HEK293 (cell line): ENCODE data around the gene UQCC2.

Source experiments
- CTCF ChIA-PET: fragments of 350-600 bp; formaldehyde crosslinking; extraction: SDS; loops from one replicate; lab custom pipeline; 2021; ENCODE audit warnings: antibody characterized with exemption; lab: Yijun Ruan, JAX
- POLR2A ChIA-PET: fragments of 300-600 bp; formaldehyde crosslinking; extraction: SDS; loops from one replicate; lab custom pipeline; 2020; ENCODE audit warnings: antibody characterized with exemption, inconsistent platforms; lab: Yijun Ruan, JAX
- H3K27ac ChIP-seq: fragments of 200-500 bp; sonication (Bioruptor generic); 2 replicates; pipeline ENCODE4 v1.5.1; 2014; ENCODE audit warnings: low read depth, low read length, control low read depth, inconsistent platforms; ENCODE audit errors: extremely low read depth
- H3K36me3 ChIP-seq, 2 experiments: fragments of 200-500 bp in 1 of 2; sonication (Bioruptor generic) in 1 of 2; 1 replicate in 1 of 2; 2 replicates in 1 of 2; pipeline ENCODE4 v1.5.1; 2014 to 2017; ENCODE audit warnings: inconsistent platforms in 2 of 2, low read length in 2 of 2; ENCODE audit not compliant: control insufficient read depth in 2 of 2, insufficient read depth in 1 of 2
- H3K4me1 ChIP-seq: fragments of 200-500 bp; sonication (Bioruptor generic); 2 replicates; pipeline ENCODE4 v1.5.1; 2014; ENCODE audit warnings: mild to moderate bottlenecking, low read length, inconsistent platforms; ENCODE audit not compliant: control insufficient read depth, insufficient read depth
- H3K4me3 ChIP-seq: 2 replicates; pipeline ENCODE4 v1.5.1; 2011; ENCODE audit warnings: low read depth, mild to moderate bottlenecking, control low read depth, low read length, moderate library complexity
- H3K9me3 ChIP-seq: fragments of 200-500 bp; sonication (Bioruptor generic); 2 replicates; pipeline ENCODE4 v1.5.1; 2014; ENCODE audit warnings: low read depth, low read length, inconsistent platforms; ENCODE audit not compliant: control insufficient read depth, insufficient read depth
- EGR2 ChIP-seq: fragments of 450-650 bp; formaldehyde crosslinking; IDR thresholded peaks from 2 replicates; pipeline ENCODE4 v1.5.1; 2016; ENCODE audit warnings: low read depth, missing biosample characterization, missing genetic modification characterization
- GLI2 ChIP-seq: fragments of 450-650 bp; formaldehyde crosslinking; IDR thresholded peaks from 2 replicates; pipeline ENCODE4; 2017; ENCODE audit warnings: missing biosample characterization, missing genetic modification characterization, low read depth, borderline replicate concordance
- GLI4 ChIP-seq: fragments of 450-650 bp; formaldehyde crosslinking; IDR thresholded peaks from 2 replicates; pipeline ENCODE4 v1.5.1; 2016; ENCODE audit warnings: missing biosample characterization, missing genetic modification characterization
- HOXC10 ChIP-seq: sonication (generic); formaldehyde crosslinking; IDR thresholded peaks from 2 replicates; pipeline ENCODE4 v1.8.1; 2023; ENCODE audit warnings: mild to moderate bottlenecking, missing genetic modification reagents
- IKZF3 ChIP-seq: fragments of 450-650 bp; IDR thresholded peaks from 2 replicates; pipeline ENCODE4 v1.5.0; 2018; ENCODE audit warnings: missing biosample characterization, mild to moderate bottlenecking, missing genetic modification characterization, moderate library complexity
- MEIS1 ChIP-seq: sonication (generic); formaldehyde crosslinking; IDR thresholded peaks from 2 replicates; pipeline ENCODE4 v1.8.1; 2022; ENCODE audit warnings: missing genetic modification reagents, mild to moderate bottlenecking, borderline replicate concordance
- ZBTB17 ChIP-seq: fragments of 450-650 bp; formaldehyde crosslinking; IDR thresholded peaks from 2 replicates; pipeline ENCODE4 v1.5.1; 2016; ENCODE audit warnings: missing biosample characterization, missing genetic modification characterization
- ZFHX2 ChIP-seq: fragments of 450-650 bp; formaldehyde crosslinking; conservative IDR thresholded peaks from 2 replicates; pipeline ENCODE4 v1.5.1; 2016; ENCODE audit warnings: missing biosample characterization, missing genetic modification characterization
- ZFP3 ChIP-seq: fragments of 450-650 bp; formaldehyde crosslinking; IDR thresholded peaks from 2 replicates; pipeline ENCODE4 v1.5.1; 2016; ENCODE audit warnings: low read depth, missing biosample characterization, missing genetic modification characterization
- ZFP41 ChIP-seq: fragments of 450-650 bp; formaldehyde crosslinking; IDR thresholded peaks from 2 replicates; pipeline ENCODE4 v1.5.1; 2016; ENCODE audit warnings: missing biosample characterization, missing genetic modification characterization, borderline replicate concordance
- ZNF155 ChIP-seq: fragments of 450-650 bp; formaldehyde crosslinking; IDR thresholded peaks from 2 replicates; pipeline ENCODE4 v1.5.1; 2016; ENCODE audit warnings: missing biosample characterization, missing genetic modification characterization
- ZNF37A ChIP-seq: fragments of 450-650 bp; IDR thresholded peaks from 2 replicates; pipeline ENCODE4 v1.5.1; 2018; ENCODE audit warnings: missing biosample characterization, missing genetic modification characterization
- ZNF391 ChIP-seq: fragments of 450-650 bp; formaldehyde crosslinking; IDR thresholded peaks from 2 replicates; pipeline ENCODE4 v1.5.1; 2016; ENCODE audit warnings: low read depth, missing biosample characterization, missing genetic modification characterization, borderline replicate concordance
- ZNF433 ChIP-seq: fragments of 450-650 bp; formaldehyde crosslinking; IDR thresholded peaks from 2 replicates; pipeline ENCODE4 v1.5.1; 2016; ENCODE audit warnings: missing biosample characterization, missing genetic modification characterization, low read depth
- ZNF521 ChIP-seq: fragments of 450-650 bp; formaldehyde crosslinking; IDR thresholded peaks from 2 replicates; pipeline ENCODE4 v1.5.1; 2017; ENCODE audit warnings: missing biosample characterization, mild to moderate bottlenecking, missing genetic modification characterization
- ZNF549 ChIP-seq: fragments of 450-650 bp; IDR thresholded peaks from 2 replicates; pipeline ENCODE4 v1.5.1; 2018; ENCODE audit warnings: missing biosample characterization, missing genetic modification characterization, mild to moderate bottlenecking, inconsistent platforms, moderate library complexity
- ZNF555 ChIP-seq: fragments of 450-650 bp; formaldehyde crosslinking; conservative IDR thresholded peaks from 2 replicates; pipeline ENCODE4 v1.5.1; 2017; ENCODE audit warnings: missing biosample characterization, mild to moderate bottlenecking, missing genetic modification characterization, inconsistent platforms
- ZNF621 ChIP-seq: fragments of 450-650 bp; formaldehyde crosslinking; IDR thresholded peaks from 2 replicates; pipeline ENCODE4 v1.5.1; 2017; ENCODE audit warnings: missing biosample characterization, missing genetic modification characterization
- ZNF747 ChIP-seq: fragments of 450-650 bp; formaldehyde crosslinking; IDR thresholded peaks from 2 replicates; pipeline ENCODE4 v1.5.1; 2016; ENCODE audit warnings: missing biosample characterization, missing genetic modification characterization
- TF ChIP-seq, protein P1 (sequence below): fragments of 450-650 bp; formaldehyde crosslinking; IDR thresholded peaks from 2 replicates; pipeline ENCODE4 v1.5.1; 2017; ENCODE audit warnings: missing biosample characterization, missing genetic modification characterization
- TF ChIP-seq, protein P2 (sequence below): fragments of 450-650 bp; formaldehyde crosslinking; IDR thresholded peaks from 2 replicates; pipeline ENCODE4 v1.5.1; 2016; ENCODE audit warnings: missing biosample characterization, missing genetic modification characterization, low read depth
- TF ChIP-seq, protein P3 (sequence below): fragments of 450-650 bp; formaldehyde crosslinking; IDR thresholded peaks from 2 replicates; pipeline ENCODE4; 2016; ENCODE audit warnings: missing biosample characterization, missing genetic modification characterization
- TF ChIP-seq, protein P4 (sequence below): fragments of 450-650 bp; formaldehyde crosslinking; IDR thresholded peaks from 2 replicates; pipeline ENCODE4 v1.5.1; 2016; ENCODE audit warnings: missing biosample characterization, missing genetic modification characterization

Gene UQCC2

DNA sequence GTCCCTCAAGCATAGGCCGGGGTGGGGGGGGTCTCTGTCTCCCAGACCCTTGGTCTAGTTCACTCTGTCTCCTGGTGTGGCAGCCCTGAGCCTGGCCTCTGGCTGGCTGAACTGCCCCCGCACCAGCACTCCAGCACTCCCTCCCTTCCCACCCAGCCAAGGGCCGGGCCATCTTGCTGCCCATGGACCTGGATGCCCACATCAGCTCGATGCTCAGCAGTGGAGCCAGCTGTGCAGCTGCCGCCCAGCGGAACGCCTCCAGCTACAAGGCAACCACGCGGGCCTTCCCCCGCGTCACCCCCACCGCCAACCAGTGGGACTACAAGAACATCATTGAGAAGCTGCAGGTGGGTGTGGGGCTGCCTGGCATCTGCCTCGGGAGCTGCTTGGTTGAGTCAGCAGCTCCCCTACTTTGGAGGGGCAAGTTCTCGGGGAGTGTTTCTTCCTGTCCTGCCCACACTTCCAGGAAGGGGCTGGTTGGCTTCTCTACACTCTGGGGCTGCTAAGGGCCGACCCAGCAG is 28.4 kb downstream of the UQCC2 start:
- no peaks in the 10 kb centered on the region for H3K9me3 ChIP-seq
- H3K4me3 ChIP-seq = no peak overlapping the region
- CTCF ChIA-PET = interaction anchor here (0.6 to 1.2 kb wide), 4 partner anchors 11 to 559 kb away, joined by 3 to 8 read pairs (median 4); no protein-coding TSS in a partner anchor
- POLR2A ChIA-PET = interaction anchor here (0.7 kb wide), 1 partner anchor 14 kb away, joined by 3 read pairs; no protein-coding TSS in a partner anchor
- TF ChIP-seq, protein P1, sequence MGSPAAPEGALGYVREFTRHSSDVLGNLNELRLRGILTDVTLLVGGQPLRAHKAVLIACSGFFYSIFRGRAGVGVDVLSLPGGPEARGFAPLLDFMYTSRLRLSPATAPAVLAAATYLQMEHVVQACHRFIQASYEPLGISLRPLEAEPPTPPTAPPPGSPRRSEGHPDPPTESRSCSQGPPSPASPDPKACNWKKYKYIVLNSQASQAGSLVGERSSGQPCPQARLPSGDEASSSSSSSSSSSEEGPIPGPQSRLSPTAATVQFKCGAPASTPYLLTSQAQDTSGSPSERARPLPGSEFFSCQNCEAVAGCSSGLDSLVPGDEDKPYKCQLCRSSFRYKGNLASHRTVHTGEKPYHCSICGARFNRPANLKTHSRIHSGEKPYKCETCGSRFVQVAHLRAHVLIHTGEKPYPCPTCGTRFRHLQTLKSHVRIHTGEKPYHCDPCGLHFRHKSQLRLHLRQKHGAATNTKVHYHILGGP (tag by site-specific recombination) = no peak
- TF ChIP-seq EGR2 (peak; percentile 87), ZFHX2 (peak; percentile 86)
- H3K4me1 ChIP-seq = no peaks in the 10 kb centered on the region
- H3K27ac ChIP-seq = no peak overlapping the region
- peaks cover 4 to 58% of the 10 kb centered on the region in 2 experiments; a peak in 2 of 3 replicates for H3K36me3 ChIP-seq

DNA sequence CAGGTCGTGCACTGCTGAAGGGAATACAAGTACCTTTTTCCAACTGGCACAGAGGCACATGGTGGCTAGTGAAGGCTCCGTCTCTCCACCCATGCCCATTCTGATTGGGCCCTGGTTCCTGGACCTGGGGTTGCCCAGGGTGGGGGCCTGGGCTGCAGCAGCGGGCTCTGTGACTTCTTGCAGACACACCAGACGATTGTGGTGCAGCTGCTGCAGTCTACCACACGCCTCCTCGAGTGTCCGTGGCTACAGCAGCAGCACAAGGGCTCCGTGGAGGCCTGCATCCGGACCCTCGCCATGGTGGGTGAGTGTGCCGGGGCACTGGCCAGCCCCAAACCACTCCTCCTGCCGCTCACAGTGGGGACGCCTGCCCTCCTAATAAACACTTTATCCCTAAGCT is 29.2 kb downstream of the UQCC2 start:
- Histone ChIP-seq H3K4me3 (no peak overlapping the region), H3K27ac (no peak overlapping the region), H3K36me3 (peaks cover 10 to 55% of the 10 kb centered on the region in 2 experiments; a peak in 2 of 3 replicates), H3K4me1 (no peaks in the 10 kb centered on the region), H3K9me3 (no peaks in the 10 kb centered on the region)
- CTCF ChIA-PET = interaction anchor here (0.7 to 1.2 kb wide), 2 partner anchors 10 to 62 kb away, joined by 3 to 4 read pairs; no protein-coding TSS in a partner anchor
- TF ChIP-seq, protein P2, sequence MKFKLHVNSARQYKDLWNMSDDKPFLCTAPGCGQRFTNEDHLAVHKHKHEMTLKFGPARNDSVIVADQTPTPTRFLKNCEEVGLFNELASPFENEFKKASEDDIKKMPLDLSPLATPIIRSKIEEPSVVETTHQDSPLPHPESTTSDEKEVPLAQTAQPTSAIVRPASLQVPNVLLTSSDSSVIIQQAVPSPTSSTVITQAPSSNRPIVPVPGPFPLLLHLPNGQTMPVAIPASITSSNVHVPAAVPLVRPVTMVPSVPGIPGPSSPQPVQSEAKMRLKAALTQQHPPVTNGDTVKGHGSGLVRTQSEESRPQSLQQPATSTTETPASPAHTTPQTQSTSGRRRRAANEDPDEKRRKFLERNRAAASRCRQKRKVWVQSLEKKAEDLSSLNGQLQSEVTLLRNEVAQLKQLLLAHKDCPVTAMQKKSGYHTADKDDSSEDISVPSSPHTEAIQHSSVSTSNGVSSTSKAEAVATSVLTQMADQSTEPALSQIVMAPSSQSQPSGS (tag by site-specific recombination) = no peak
- no peak for TF ChIP-seq ZNF747
- no peak for TF ChIP-seq ZNF433
- no peak for TF ChIP-seq GLI2 (tag by site-specific recombination)
- TF ChIP-seq MEIS1 (CRISPR knock-in tag) = no peak
- no peak for TF ChIP-seq ZFP41 (tag by site-specific recombination)
- no peak for TF ChIP-seq ZNF555 (tag by site-specific recombination)
- TF ChIP-seq, protein P3, sequence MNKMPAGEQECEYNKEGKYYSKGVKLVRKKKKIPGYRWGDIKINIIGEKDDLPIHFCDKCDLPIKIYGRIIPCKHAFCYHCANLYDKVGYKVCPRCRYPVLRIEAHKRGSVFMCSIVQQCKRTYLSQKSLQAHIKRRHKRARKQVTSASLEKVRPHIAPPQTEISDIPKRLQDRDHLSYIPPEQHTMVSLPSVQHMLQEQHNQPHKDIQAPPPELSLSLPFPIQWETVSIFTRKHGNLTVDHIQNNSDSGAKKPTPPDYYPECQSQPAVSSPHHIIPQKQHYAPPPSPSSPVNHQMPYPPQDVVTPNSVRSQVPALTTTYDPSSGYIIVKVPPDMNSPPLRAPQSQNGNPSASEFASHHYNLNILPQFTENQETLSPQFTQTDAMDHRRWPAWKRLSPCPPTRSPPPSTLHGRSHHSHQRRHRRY = no peak
- no peak for TF ChIP-seq GLI4 (tag by site-specific recombination)
- no peak for TF ChIP-seq ZFP3 (tag by site-specific recombination)
- no peak for TF ChIP-seq ZNF621 (tag by site-specific recombination)
- TF ChIP-seq, protein P4, sequence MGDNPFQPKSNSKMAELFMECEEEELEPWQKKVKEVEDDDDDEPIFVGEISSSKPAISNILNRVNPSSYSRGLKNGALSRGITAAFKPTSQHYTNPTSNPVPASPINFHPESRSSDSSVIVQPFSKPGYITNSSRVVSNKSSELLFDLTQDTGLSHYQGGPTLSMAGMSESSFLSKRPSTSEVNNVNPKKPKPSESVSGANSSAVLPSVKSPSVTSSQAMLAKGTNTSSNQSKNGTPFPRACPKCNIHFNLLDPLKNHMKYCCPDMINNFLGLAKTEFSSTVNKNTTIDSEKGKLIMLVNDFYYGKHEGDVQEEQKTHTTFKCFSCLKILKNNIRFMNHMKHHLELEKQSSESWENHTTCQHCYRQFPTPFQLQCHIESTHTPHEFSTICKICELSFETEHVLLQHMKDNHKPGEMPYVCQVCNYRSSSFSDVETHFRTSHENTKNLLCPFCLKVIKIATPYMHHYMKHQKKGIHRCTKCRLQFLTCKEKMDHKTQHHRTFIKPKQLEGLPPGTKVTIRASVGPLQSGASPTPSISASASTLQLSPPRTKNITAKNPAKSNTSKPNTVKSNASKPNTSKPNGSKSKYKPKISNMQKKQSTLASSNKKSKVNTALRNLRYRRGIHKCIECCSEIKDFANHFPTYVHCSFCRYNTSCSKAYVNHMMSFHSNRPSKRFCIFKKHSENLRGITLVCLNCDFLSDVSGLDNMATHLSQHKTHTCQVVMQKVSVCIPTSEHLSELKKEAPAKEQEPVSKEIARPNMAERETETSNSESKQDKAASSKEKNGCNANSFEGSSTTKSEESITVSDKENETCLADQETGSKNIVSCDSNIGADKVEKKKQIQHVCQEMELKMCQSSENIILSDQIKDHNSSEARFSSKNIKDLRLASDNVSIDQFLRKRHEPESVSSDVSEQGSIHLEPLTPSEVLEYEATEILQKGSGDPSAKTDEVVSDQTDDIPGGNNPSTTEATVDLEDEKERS (tag by site-specific recombination) = no peak
- no peak for TF ChIP-seq ZBTB17
- TF ChIP-seq ZNF155 (tag by site-specific recombination) = no peak
- no peak for TF ChIP-seq ZNF549 (tag by site-specific recombination)
- no peak for TF ChIP-seq IKZF3
- TF ChIP-seq HOXC10 (CRISPR knock-in tag) = no peak
- no peak for TF ChIP-seq ZNF391 (tag by site-specific recombination)
- TF ChIP-seq ZNF37A = no peak
- no peak for TF ChIP-seq ZNF521 (tag by site-specific recombination)
- POLR2A ChIA-PET = interaction anchor here (0.7 kb wide), 1 partner anchor 13 kb away, joined by 3 read pairs; no protein-coding TSS in a partner anchor
